Suprapubic skin (tissue), 3 donors: Measurements from ENCODE around the gene GAPT.

ENCODE experiments used
- CTCF ChIP-seq, 2 donors: fragments of 200-600 bp in 1 of 2; fragments of 450-650 bp in 1 of 2; sonication (generic) in 1 of 2; IDR thresholded peaks; one replicate each; pipeline ENCODE4 v1.5.1; 2016 to 2019; ENCODE audit warnings: antibody characterized with exemption in 2 of 2, mild to moderate bottlenecking in 1 of 2, moderate library complexity in 1 of 2
- POLR2AphosphoS5 ChIP-seq, 3 donors: sonication (generic); formaldehyde crosslinking; IDR thresholded peaks; one replicate each; pipeline ENCODE4 v1.6.1; 2017; ENCODE audit warnings: antibody characterized with exemption in 3 of 3

GRCh38 chr5:58530942-58531490 lies 39.8 kb downstream of the GAPT start:
- TF ChIP-seq CTCF (IDR thresholded peaks at IDR 0.05) (no peak), POLR2AphosphoS5 (IDR thresholded peaks at IDR 0.05) (no peak)
